GM19372 (cell line): ENCODE results near the gene DYNC2H1.
"Not testable (repeated sequence)": the region's sequence is repeated elsewhere in the genome, so short reads cannot be mapped to it uniquely, and the experiment has no call there.

Experiments
- ATAC-seq: cut with Tn5 transposase; IDR thresholded peaks from one replicate; pipeline ENCODE4 v1.9.1; 2021; ENCODE audit warnings: mild to moderate bottlenecking, low read depth, moderate library complexity; ENCODE audit not compliant: unreplicated experiment

Gene DYNC2H1

DNA sequence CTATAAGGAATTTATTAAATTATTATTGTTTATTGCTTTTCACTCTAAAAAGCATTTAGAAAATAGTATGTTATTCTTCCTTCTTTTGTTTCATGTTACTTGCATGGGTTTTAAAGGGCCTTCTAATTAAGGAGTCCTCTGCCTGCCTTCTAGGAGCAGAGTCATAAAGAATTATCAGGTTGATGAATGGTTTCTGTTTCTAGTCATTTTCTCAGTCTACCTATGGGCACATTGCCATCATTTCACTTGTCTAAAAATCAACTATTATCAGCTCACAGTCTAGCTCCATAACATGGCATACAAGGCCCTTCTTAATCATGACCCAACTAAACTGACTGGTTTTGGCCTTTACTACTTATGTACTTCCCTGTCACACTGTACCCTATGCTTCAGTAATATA lies 16.2 kb downstream of the DYNC2H1 start:
- no peak for ATAC-seq

DNA sequence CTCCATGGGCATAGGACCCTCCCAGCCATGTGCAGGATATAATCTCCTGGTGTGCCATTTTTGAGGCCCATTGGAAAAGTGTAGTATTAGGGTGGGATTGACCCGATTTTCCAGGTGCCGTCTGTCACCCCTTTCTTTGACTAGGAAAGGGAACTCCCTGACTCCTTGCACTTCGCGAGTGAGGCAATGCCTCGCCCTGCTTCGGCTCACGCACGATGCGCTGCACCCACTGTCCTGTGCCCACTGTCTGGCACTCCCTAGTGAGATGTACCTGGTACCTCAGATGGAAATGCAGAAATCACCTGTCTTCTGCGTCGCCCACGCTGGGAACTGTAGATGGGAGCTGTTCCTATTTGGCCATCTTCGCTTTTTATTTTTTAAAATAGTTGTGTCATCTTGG lies 32.8 kb downstream of the DYNC2H1 start:
- not testable (repeated sequence) for ATAC-seq

DNA sequence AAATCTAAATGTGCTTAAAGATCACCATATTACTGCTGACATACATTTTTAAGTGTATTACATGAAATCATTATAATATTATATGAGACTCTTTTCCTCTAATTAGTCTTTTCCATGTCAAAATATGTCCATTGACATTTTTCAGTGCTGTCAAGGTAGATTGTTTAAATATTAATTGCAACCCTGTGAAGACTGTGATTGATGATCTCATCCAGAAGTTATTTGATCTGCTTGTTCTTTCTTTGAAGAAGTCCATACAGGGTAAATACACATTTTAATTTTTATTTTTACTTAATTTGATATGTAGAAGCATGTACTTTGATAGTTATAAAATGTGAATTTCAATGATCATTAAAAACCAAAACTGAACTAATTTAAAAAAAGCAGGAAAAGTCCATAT lies 38.4 kb downstream of the DYNC2H1 start:
- ATAC-seq, result no peak

DNA sequence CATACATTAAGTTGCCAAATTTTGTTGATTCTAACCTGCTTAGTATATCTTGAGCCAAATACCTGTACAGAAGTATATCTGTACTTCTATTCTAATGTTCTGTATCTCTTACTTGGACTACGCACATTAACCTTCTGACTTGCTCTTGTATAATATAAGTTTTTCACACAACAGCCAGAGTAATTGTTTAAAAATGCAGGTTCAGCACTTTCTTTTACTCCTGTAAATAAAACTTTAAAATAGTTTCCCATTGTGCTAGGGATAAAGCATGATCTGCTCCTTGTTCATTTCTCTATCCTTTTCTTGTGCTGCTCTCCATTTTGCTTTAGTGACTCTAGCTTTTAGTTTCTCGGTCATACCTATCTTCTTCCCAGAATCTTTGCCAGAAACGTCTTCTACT lies 48.3 kb downstream of the DYNC2H1 start:
- ATAC-seq, result no peak

DNA sequence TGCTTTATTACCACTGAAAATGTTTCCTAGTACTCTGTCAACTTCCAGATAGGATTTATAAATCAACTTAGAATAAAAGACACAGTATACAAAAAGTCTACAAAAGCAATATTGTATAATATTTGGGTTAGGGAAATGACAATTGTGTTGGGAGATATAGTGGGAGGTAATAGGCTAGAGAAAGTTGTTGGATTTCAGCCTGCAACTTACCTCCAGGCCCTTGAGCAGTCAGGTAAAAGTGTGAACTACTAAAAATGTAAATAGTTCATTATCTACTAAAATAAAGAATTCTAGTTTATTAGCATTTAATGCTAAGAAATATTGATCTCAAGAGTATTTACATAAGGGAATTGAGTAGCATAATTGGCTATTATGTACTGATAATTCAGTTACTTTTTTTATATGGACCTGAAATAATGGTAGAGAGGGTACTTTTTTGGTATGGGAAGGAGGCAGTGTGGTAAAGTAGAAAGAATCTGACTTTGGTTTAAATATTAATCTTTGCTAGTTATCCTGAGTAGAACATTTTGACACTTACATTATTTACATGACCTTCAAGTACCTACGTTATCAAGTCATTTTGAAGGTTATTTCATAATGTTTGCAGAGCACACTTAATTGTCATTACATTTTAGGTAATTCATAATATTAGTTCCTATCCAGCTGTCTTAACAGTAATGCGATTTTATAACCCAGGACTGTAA lies 55.0 kb downstream of the DYNC2H1 start:
- ATAC-seq, result no peak

DNA sequence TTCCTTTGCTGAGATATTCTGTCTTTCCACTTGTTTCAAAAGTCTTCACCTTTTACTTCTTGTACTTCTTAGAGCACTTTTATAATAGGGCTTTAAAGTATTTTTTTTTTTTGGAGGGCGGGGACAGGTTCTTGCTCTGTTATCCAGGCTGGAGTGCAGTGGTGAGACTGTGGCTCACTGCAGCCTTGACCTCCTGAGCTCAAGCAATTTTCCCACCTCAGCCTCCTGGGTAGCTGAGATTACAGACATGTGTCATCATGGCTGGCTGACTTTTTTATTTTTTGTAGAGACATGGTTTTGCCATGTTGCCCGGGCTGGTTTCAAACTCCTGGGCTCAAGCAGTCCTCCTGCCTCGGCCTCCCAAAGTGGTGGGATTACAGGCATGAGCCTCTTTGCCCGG lies 57.9 kb downstream of the DYNC2H1 start:
- ATAC-seq, result no peak

DNA sequence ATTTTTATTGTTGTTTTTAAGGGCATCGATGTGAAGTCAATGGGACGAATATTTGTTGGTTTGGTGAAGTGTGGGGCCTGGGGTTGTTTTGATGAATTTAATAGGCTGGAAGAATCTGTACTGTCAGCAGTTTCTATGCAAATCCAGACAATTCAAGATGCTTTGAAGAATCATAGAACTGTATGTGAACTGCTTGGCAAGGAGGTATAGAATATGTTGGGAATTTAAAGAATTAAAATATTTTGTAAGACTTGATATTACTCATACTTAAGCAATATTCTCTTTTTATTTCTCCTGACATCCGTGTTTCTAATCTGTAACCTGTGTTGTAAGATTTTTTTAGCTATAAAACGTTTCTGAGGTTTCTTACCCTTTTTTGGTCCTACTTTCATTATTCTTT lies 61.6 kb downstream of the DYNC2H1 start:
- no peak for ATAC-seq

DNA sequence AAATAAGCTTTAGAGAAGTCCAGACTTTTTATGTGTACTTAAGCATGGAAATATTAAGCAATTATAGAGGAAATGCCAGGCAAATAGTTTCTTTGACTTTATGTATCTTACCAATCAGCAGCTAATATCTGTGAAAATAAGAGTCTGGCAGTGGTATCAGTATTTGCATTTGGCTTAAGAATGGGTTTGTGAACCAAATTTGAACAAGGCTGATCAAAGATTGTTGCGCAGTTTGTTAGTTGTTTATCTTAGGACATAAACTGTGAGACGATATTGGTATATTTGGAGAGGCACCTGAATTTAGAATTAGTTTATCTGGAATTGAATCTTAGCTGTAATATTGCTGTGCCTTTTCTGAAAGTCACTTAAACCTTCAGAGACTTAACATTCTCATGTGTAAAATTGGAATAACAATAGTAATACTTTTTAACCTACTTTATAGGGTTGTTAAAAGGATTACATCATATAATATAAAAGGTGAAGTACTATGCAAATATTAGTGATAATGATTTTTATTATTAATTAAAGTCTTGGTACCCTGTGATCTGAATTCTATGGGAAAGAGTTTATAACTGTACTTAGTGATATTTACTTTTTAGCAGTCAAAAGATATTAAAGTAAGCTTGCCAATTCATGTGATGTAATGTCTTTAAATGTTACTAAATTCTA lies 66.4 kb downstream of the DYNC2H1 start:
- ATAC-seq, result no peak

DNA sequence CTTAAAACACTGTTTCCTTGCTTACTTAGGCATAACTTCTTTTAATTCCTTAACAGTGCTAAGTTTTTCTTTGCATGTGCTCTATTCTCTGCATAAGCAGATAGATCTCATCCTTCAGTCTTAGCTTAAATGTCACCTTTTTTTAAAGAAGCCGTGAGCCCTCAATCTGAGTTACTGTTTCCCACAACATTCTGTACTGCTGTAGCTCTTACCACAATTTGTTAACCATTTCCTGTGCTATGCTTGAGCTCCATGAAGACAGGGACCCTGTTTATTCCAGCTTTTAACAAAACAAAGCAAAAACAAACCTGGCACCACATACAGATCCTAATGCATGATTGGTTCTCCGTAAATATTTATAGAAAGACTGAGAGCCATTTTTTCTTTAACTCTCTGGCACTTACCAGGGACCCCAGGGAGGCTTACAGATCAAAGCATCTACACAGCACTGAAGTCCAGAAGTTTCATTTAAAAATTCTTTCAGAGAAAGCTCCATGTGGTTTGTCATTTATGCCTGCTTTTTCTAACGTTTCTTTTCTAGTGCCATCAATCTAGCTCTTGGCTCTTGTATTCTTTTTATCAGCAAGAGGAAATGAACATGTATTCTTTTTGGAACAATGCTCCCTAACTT lies 74.9 kb downstream of the DYNC2H1 start:
- ATAC-seq, result no peak

DNA sequence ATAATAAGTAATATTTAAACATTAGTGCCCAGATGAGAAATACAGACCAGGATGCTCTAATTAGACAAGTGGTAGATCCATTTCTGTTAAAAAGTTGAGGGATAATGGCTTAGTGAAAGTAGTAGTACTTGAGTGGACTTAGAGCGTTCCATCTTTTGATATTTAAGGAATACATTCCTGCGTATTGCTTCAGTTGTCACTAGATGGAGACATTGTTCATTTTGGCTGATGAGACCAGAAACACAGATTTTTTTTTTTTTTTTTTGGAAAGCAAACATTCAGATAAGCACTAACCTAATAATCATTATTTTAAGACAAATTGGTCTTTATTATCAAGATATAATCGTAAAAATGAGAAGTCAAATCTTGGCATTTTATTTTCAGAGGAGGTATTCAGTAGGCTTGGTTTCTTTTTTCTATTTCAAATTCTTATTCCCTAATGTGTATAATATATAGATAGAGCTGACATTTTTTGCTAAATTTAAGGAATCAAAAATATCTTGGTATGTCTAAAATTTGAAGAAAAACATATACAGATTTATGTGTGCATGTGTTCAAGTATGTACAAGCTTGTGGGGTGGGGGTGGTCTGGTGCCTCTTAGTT lies 92.9 kb downstream of the DYNC2H1 start:
- no peak for ATAC-seq

DNA sequence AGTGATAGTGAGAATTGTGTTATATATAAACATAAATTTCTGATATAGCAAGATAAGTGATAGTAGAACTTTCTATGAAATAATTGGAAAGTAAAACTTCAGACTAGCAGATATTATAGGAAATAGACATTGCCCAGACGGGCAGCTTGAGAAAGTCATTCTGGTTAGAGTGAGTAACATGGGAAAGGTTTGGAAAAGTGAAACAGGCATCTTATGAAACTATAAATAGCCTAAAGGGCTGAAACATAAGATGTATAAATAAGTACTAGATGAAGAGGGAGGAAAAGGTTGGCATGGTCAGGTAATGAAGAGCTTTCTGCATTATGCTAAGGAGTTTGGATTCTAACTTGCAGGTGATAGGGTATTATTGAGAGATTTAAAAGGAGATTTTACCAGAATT lies 101.3 kb downstream of the DYNC2H1 start:
- no peak for ATAC-seq

DNA sequence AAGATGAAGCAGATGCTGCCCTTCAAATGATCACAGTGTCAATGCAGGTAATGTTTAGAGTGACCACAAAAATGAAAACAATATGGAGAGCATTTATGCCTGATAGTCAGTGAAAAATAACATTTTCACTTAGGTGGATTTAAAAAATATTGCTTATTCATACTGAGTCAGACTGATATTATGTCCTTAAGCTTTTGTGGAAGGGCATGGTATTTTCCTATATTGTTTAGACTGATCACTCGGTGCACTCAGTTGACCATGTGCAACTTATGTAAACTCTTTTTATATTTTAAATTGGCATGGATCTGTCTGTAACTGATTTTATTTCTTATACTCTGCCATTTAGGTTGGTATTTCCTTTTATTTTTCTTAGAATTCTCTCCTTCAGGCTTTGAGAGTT lies 106.6 kb downstream of the DYNC2H1 start:
- no peak for ATAC-seq

DNA sequence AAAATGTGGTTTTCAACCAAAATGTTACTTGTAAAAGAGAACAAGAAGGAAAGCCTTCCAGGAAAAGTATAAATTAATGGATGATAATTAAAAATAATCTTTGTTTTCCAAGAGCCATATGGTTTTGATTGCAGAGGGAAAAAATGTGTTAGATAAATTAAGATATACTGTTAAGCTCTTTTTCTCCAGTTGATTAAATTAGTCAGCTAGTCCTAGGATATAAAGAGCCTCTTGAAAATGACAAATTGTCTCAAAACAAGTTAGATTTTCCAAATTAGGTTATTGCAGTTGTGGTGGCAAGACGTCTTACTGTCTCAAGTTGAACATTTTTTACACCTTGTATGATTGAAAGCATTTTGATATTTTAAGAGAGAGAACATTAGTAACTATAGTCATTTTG lies 110.9 kb downstream of the DYNC2H1 start:
- ATAC-seq, result no peak

DNA sequence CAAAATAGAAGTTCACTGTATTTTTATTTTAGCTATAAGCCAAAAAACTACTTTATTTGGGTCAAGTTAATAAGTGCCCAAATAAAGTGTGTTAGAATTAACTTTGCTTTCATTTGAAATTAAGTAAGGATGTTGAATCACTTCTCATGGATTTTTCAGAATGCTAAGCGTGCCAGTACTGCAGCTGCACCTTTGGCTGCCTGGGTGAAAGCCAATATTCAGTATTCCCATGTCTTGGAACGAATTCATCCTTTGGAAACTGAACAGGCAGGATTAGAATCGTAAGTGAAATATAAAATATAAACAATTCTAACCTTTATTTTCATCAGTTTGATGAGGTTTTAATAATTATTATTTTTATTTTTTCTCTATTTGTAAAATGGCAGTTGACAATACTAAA lies 113.6 kb downstream of the DYNC2H1 start:
- ATAC-seq, result no peak

DNA sequence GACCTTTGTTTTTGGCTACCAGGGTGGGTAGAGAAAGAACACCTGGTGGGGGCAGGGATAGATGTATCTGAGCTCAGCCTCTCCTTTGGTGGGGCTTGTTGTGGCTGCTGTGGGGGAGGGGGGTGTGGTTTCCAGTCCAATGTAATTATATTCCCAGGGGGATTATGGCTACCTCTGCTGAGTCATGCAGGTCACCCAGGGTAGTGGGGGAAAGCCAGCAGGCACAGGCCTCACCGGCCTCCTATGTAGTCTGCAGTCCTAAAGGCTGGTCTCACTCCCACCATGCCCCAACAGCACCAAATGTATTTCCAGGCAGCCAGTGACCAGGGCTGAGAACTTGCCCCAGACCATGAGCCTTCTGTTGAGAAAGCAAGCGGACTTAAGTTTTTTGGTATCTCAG lies 119.6 kb downstream of the DYNC2H1 start:
- ATAC-seq, result no peak

DNA sequence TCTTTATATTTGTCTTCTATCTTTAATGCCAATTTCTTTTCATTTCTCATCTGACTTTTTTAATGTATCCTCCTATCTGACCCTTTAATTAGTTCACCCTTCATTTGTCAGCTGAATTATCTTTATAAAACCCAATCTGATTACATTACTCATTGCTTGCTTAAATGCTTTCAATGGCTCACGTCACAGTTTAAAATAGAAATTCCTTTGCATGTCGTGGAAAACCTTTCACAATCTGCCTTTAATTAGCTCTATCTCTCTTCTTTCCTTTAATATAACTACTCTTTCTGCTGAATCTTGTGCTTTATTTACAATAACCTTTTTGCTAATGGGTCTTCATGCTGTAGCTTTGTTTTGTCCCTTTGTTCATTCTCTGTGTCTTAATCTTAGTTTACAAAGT lies 125.7 kb downstream of the DYNC2H1 start:
- ATAC-seq, result no peak

DNA sequence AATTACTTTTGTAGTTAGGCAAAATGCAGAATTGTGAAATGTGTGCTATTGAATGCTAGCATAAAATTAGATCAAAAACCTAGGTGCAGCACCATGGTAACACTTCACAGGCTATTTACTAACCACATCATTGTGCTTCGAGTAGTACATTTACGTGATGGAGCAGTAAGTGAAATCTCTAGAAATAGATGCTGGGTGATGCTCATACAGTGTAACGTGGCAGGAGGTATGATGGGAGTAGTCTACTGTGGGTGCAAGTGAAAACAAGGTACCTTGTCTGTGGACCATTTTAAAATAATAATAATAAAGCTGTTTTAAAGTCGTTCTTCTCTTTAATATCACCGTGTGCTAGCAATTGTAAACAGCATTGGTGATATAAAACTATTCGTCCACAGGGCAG lies 132.3 kb downstream of the DYNC2H1 start:
- no peak for ATAC-seq

DNA sequence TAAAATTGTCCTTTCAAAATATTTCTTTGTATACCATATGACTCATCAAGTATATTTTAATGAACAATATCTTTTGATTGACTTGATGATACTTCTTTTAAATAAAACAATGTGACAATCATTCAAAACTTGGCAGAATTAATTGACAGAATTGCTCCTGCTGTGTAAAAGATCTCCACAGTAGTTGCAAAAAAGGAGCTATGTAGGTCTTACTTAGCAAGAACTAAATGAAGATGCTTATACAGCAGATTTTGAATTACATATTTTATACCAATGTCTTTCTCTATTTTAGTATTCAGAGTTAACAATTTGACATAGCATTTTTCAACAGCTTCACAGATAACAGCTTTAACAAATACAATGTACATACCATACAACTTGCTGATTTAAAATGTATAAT lies 144.9 kb downstream of the DYNC2H1 start:
- ATAC-seq, result no peak

DNA sequence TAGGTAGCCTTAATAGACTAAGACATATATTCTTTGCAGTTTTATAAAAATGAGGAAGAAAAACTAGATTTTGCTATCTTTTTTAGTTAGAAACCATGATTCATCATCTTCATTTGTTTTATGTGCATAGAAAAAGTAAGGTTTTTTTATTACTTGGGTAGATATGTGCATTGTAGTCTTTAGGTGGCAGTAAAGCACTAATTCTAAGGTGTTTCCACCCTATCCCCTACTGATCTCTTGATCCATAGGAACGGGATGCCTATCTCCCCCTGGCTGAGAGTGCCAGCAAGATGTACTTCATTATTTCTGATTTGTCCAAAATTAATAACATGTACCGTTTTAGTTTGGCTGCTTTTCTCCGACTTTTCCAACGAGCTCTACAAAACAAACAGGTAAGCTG lies 148.1 kb downstream of the DYNC2H1 start:
- ATAC-seq, result no peak

DNA sequence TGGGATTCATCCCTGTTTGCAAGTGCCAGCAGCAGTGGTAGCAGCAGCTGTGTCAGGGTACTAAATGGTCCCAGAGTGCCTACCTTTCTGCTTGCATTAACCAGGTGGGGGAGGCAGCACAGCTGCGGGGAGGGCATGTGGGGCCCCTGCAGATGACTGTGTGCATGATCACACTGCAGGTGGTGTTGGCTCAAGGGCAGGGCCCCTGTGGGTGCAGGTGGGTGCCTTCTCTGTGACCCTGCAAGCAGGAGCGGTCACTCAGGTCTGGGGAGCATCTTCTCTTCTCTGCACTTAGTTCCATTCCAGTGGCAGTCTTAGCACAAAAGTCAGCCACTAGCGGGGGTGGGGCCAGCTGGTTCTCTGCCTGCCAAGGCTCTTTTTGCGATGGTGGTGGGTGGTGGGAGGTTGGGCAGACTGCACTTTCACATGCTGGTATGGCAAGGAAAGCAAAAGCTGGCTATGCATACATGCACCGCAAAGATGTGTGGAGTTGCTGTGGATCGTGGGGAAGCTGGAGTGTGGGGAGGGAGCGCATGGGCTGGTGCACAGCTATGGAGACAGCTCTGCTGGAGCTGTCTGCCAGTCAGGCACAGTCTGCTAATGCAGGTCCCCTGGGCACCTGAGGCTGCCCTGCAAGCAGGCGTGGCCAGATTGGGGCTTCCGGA lies 157.1 kb downstream of the DYNC2H1 start:
- ATAC-seq, result no peak

DNA sequence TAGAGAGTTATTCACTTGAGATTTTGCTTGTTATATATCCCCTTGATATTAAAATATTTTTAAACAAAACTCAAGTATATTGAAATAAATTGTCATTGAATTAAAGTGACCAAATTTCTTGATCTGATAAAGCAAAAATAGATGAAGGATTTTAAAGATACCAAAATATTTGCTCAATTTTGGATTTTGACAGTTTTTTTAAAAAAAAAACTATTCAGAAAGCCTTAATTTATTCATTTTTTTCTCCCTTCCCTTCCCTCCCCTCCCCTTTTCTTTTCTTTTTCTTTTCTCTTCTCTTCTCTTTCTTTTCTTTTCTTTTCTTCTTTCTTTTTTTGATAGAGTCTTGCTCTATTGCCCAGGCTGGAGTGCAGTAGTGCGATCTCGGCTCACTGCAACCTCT lies 163.7 kb downstream of the DYNC2H1 start:
- ATAC-seq, result no peak
